Trophoblast cell (in vitro differentiated cells and primary cell): ENCODE data around the gene PPP1R12B.
"Not testable (repeated sequence)": the region's sequence is repeated elsewhere in the genome, so short reads cannot be mapped to it uniquely, and the experiment has no call there.

Experiments used
- DNase-seq, 2 donors: peaks; one replicate each; pipeline ENCODE4 v3.0.0-alpha.2; 2016
- H2AFZ ChIP-seq: 2 replicates; pipeline ENCODE4 v1.6.1; 2013; ENCODE audit warnings: low read length, moderate library complexity, mild to moderate bottlenecking; ENCODE audit not compliant: insufficient read depth, poor library complexity
- H2AK5ac ChIP-seq: 2 replicates; pipeline ENCODE4 v1.6.1; 2013; ENCODE audit warnings: mild to moderate bottlenecking, low read length
- H2BK120ac ChIP-seq: 2 replicates; pipeline ENCODE4 v1.6.1; 2013; ENCODE audit warnings: low read length, mild to moderate bottlenecking, moderate library complexity; ENCODE audit not compliant: insufficient read depth, poor library complexity
- H2BK12ac ChIP-seq: 2 replicates; pipeline ENCODE4 v1.6.1; 2013; ENCODE audit warnings: mild to moderate bottlenecking, low read length, moderate library complexity
- H2BK5ac ChIP-seq: 2 replicates; pipeline ENCODE4 v1.6.1; 2013; ENCODE audit warnings: low read length, low read depth, moderate library complexity, mild to moderate bottlenecking; ENCODE audit not compliant: poor library complexity
- H3K14ac ChIP-seq: 2 replicates; pipeline ENCODE4 v1.6.1; 2013; ENCODE audit warnings: mild to moderate bottlenecking, low read length
- H3K18ac ChIP-seq: 2 replicates; pipeline ENCODE4 v1.6.1; 2013; ENCODE audit warnings: mild to moderate bottlenecking, low read length
- H3K23ac ChIP-seq: 2 replicates; pipeline ENCODE4 v1.6.1; 2013; ENCODE audit warnings: low read length
- H3K27ac ChIP-seq: 2 replicates; pipeline ENCODE4 v1.5.1; 2013; ENCODE audit warnings: low read depth, mild to moderate bottlenecking, inconsistent platforms, low read length, moderate library complexity
- H3K27me3 ChIP-seq: 2 replicates; pipeline ENCODE4 v1.6.1; 2013; ENCODE audit warnings: inconsistent platforms, mild to moderate bottlenecking, low read length, moderate library complexity; ENCODE audit not compliant: insufficient read depth
- H3K36me3 ChIP-seq, 2 experiments: 1 replicate in 1 of 2; 2 replicates in 1 of 2; pipeline ENCODE4 v1.6.1; 2013; ENCODE audit warnings: low read length in 2 of 2, mild to moderate bottlenecking in 2 of 2, moderate library complexity in 1 of 2; ENCODE audit not compliant: insufficient read depth in 2 of 2, control insufficient read depth in 1 of 2
- H3K4ac ChIP-seq: 2 replicates; pipeline ENCODE4 v1.6.1; 2013; ENCODE audit warnings: low read depth, mild to moderate bottlenecking, low read length, moderate library complexity
- H3K4me1 ChIP-seq, 2 experiments: 1 replicate in 1 of 2; 2 replicates in 1 of 2; pipeline ENCODE4 v1.6.1; 2013; ENCODE audit warnings: low read length in 2 of 2, mild to moderate bottlenecking in 2 of 2, moderate library complexity in 1 of 2; ENCODE audit not compliant: insufficient read depth in 2 of 2, control insufficient read depth in 1 of 2
- H3K4me2 ChIP-seq: 2 replicates; pipeline ENCODE4 v1.6.1; 2013; ENCODE audit warnings: inconsistent platforms, mild to moderate bottlenecking, low read length, moderate library complexity
- H3K4me3 ChIP-seq: 2 replicates; pipeline ENCODE4 v1.5.1; 2013; ENCODE audit warnings: mild to moderate bottlenecking, low read depth, low read length, inconsistent platforms
- H3K79me1 ChIP-seq: one replicate; pipeline ENCODE4 v1.6.1; 2013; ENCODE audit warnings: low read length
- H3K79me2 ChIP-seq: 2 replicates; pipeline ENCODE4 v1.6.1; 2013; ENCODE audit warnings: low read length, mild to moderate bottlenecking; ENCODE audit not compliant: control insufficient read depth, insufficient read depth, poor library complexity
- H3K9ac ChIP-seq: 2 replicates; pipeline ENCODE4 v1.6.1; 2013; ENCODE audit warnings: mild to moderate bottlenecking, low read length
- H3K9me3 ChIP-seq: 2 replicates; pipeline ENCODE4 v1.6.1; 2013; ENCODE audit warnings: low read depth, mild to moderate bottlenecking, control low read depth, inconsistent platforms, low read length; ENCODE audit not compliant: insufficient read depth
- H4K12ac ChIP-seq: 2 replicates; pipeline ENCODE4 v1.6.1; 2013; ENCODE audit warnings: low read depth, mild to moderate bottlenecking, low read length, moderate library complexity
- H4K8ac ChIP-seq: 2 replicates; pipeline ENCODE4 v1.6.1; 2013; ENCODE audit warnings: low read depth, mild to moderate bottlenecking, low read length, moderate library complexity
- H4K91ac ChIP-seq: one replicate; pipeline ENCODE4 v1.6.1; 2013; ENCODE audit warnings: low read depth, mild to moderate bottlenecking, low read length, moderate library complexity
- WGBS: extraction: QIAGEN DNeasy Blood & Tissue Kit; methylation state at CpG from one replicate; pipeline ENCODE4 v1.1.7; 2013; ENCODE audit warnings: missing lambda C conversion rate; ENCODE audit not compliant: insufficient read length, insufficient coverage; ENCODE audit errors: extremely low coverage; 5-methylcytosine and 5-hydroxymethylcytosine counted together

The PPP1R12B gene

DNA sequence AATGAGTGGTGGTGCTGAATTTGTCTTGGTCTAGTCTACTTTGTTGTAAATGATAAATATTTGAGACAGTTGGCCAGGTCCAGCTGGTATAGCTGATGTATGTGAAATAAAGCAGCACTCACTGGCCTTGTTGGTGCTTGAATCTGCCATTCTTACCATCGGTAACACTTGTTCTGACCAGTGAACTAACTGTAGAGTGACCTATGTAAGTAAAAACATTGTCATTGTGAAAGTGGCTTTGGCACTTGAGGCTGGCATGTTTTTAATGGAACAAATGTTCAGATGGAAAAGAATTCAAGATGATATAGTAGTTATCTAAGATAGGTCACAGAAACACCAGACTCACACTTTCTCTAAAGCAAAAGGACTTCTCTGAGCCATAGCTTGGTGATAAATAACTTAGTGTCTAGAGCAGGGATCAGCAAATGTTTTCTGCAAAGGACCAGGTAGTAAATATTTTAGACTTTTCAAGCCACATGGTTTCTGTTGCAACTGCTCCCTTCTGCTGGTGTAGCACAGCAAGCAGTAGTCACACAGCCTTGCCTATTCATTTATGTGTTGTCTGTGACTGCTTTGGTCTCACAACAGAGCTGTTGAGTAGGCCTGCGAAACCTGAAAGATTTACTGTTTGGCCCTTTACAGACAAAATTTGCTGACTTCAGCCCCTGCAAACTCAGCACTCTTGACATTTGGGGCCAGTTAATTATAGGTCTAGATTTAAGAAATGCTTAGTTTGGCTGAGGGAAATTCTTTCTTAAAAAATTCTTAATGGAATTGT is 124.0 kb downstream of the PPP1R12B start:
- not testable (repeated sequence) for H3K23ac ChIP-seq, H2BK12ac ChIP-seq, H2BK5ac ChIP-seq, H3K4me1 ChIP-seq, H3K4me3 ChIP-seq, H3K4me2 ChIP-seq, H4K91ac ChIP-seq, H3K9me3 ChIP-seq, H4K8ac ChIP-seq, H3K18ac ChIP-seq, H2AK5ac ChIP-seq, H3K4ac ChIP-seq, H3K9ac ChIP-seq, H2AFZ ChIP-seq, H3K14ac ChIP-seq, H3K27me3 ChIP-seq, H4K12ac ChIP-seq, H3K79me1 ChIP-seq, H3K36me3 ChIP-seq, H3K27ac ChIP-seq, H3K79me2 ChIP-seq, DNase-seq, H2BK120ac ChIP-seq
- WGBS, result no CpG with 5 or more reads among the region's 2 CpGs

DNA sequence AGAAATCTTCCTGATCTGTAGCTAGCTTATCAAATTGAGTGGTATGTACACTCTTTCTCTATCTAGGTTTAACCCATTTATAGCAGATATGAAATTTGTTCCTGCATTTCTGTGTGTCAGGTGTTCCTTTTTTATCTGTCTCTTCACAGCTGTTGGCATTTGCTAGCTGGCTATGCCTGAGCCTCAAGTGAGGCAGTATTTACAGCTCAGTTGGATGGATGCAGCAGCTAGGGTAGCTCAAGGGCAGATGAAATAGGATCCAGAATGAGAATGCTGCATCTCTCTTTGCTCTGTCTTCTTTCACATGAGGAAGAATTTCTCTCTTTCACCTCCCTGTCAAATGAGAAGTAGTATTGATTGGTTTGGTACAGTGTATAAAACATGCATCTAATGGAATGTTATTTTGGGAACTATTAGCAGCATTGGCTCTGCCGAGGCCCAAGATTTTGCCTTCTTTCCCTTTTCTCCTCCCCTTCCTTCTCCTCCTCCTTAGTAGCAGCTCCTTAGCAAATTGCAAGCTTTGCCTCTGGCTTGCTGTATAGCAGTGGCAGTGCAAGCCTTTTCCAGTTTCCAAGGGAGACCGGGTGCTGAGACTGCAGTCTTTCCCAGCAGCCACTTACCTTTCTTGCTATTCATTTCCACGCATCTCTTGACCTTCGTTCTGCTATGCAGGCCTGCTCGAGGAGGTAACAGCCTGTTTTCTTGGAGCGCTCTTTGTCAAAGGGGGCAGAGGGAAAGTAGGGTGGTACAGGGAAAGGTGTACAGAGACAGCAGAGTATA is 125.0 kb downstream of the PPP1R12B start:
- not testable (repeated sequence) for H3K79me2 ChIP-seq, H4K12ac ChIP-seq, H3K4me3 ChIP-seq, H3K9me3 ChIP-seq, H3K79me1 ChIP-seq, H2BK5ac ChIP-seq, H2BK12ac ChIP-seq, H4K91ac ChIP-seq, H3K18ac ChIP-seq, H2AK5ac ChIP-seq, H3K36me3 ChIP-seq, H3K27me3 ChIP-seq, H2AFZ ChIP-seq, H3K4ac ChIP-seq, H4K8ac ChIP-seq, H3K27ac ChIP-seq, H3K4me2 ChIP-seq, DNase-seq, H2BK120ac ChIP-seq, H3K23ac ChIP-seq, H3K4me1 ChIP-seq, H3K9ac ChIP-seq, H3K14ac ChIP-seq
- WGBS, result no CpG with 5 or more reads among the region's 6 CpGs

DNA sequence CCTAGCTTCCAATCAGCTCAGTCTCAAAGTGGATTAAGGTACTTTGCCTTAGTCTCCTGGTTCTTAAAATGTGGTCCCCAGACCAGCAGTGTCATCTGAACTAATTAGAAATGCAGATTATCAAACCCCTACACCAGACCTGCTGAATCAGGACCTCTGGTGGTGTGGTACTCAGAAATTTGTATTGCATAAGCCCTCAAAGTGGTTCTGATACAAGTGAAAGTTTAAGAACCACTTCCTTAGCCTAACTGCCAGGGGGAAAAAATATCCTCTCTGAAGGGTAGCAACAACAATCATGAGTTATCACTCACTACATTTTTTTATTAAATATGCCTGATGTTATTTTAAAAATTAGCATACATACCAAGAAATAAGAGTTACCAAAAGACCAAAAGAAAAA is 131.2 kb downstream of the PPP1R12B start:
- not testable (repeated sequence) for H3K9ac ChIP-seq, H2BK12ac ChIP-seq, H3K36me3 ChIP-seq, H3K27me3 ChIP-seq, H3K4me2 ChIP-seq, H3K4me1 ChIP-seq, H2BK120ac ChIP-seq, H3K27ac ChIP-seq, H3K18ac ChIP-seq, H3K79me1 ChIP-seq, H3K23ac ChIP-seq, H3K79me2 ChIP-seq, H4K12ac ChIP-seq, H2AK5ac ChIP-seq, H2AFZ ChIP-seq, H3K4ac ChIP-seq, H3K4me3 ChIP-seq, H3K14ac ChIP-seq, H4K8ac ChIP-seq, H4K91ac ChIP-seq, H3K9me3 ChIP-seq, DNase-seq, H2BK5ac ChIP-seq

DNA sequence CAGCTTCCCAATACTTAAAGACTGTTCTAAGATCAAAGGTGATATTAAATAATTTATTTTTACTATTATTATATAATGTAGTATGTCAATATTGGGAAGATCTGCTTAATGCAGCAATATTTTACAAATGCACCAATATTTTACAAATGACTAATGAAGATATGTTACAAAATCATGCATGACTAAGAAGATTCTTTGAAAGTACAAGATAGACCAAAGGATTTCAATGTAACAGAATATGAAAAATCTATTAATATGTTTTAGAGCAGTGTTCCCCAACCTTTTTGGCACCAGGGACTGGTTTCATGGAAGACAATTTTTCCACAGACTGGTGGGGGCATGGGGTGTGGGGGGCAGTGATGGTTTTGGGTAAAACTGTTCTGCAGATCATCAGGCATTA is 132.1 kb downstream of the PPP1R12B start:
- not testable (repeated sequence) for H3K79me1 ChIP-seq, H2AK5ac ChIP-seq, H3K4me1 ChIP-seq, H4K8ac ChIP-seq, H2AFZ ChIP-seq, H3K27ac ChIP-seq, H2BK12ac ChIP-seq, H3K9ac ChIP-seq, H3K4me3 ChIP-seq, H4K91ac ChIP-seq, H4K12ac ChIP-seq, H2BK120ac ChIP-seq, H3K14ac ChIP-seq, H3K4me2 ChIP-seq, H3K27me3 ChIP-seq, H3K4ac ChIP-seq, H3K79me2 ChIP-seq, H2BK5ac ChIP-seq, H3K9me3 ChIP-seq, H3K18ac ChIP-seq, H3K23ac ChIP-seq, H3K36me3 ChIP-seq
- peak in 1 of 2 donors; percentile 56 for DNase-seq
